Mucosa of descending colon (tissue), 3 donors: ENCODE results near the gene RBM46. TPM values are rescaled to one million over a fixed set of nuclear protein-coding genes. Genes with fewer than 3 reads are reported as not detected.

ENCODE experiments used
- ATAC-seq: fragments of 200-7000 bp; cut with Tn5 transposase; one replicate; pipeline ENCODE4 v1.9.1; 2020; ENCODE audit warnings: mild to moderate bottlenecking, moderate library complexity
- DNase-seq, 3 donors: peaks; one replicate each; pipeline ENCODE4 v3.0.0-alpha.2; 2020
- H3K36me3 ChIP-seq: fragments of 200-600 bp; one replicate; pipeline ENCODE4 v1.8.0; 2021; ENCODE audit warnings: low read depth, mild to moderate bottlenecking
- H3K4me1 ChIP-seq: fragments of 200-600 bp; one replicate; pipeline ENCODE4 v1.8.0; 2021; ENCODE audit warnings: low read depth, mild to moderate bottlenecking
- H3K4me3 ChIP-seq: fragments of 200-600 bp; one replicate; pipeline ENCODE4 v1.8.0; 2021; ENCODE audit warnings: mild to moderate bottlenecking
- H3K9me3 ChIP-seq: fragments of 200-600 bp; one replicate; pipeline ENCODE4 v1.8.0; 2021; ENCODE audit warnings: mild to moderate bottlenecking
- CTCF ChIP-seq: fragments of 200-600 bp; IDR thresholded peaks from one replicate; pipeline ENCODE4 v1.8.0; 2022; ENCODE audit warnings: antibody characterized with exemption, mild to moderate bottlenecking
- intact Hi-C, 2 donors: fragments of 100-400 bp; cut with DNase I in 1 of 2; cut with micrococcal nuclease in 1 of 2; formaldehyde crosslinking; loops; one replicate each; pipeline versions ENCODE4 v1.11.0 to v1.11.1; 2022; cut with DNase I, micrococcal nuclease
- total RNA-seq, 3 donors: library from RNA; stranded (reverse); fragmentation: NEBNext Ultra II Directional in 2 of 3; extraction: Animal tissue kit (Norgen Biotek cat#: 25700) in 2 of 3; gene quantifications; one replicate each; pipeline versions ENCODE4 v1.2.1 to v1.2.4, GENCODE V29; 2021 to 2023
- donor health status: DM: no; HTN: no; CAD: no; lungs with moderate emphysema.
- donor health status: DM: no; HTN: no; CAD: no.
- donor health status: DM: no; HTN: yes; CAD: no.

Gene RBM46
- total RNA-seq, 3 donors from 2014 or later = not detected

DNA sequence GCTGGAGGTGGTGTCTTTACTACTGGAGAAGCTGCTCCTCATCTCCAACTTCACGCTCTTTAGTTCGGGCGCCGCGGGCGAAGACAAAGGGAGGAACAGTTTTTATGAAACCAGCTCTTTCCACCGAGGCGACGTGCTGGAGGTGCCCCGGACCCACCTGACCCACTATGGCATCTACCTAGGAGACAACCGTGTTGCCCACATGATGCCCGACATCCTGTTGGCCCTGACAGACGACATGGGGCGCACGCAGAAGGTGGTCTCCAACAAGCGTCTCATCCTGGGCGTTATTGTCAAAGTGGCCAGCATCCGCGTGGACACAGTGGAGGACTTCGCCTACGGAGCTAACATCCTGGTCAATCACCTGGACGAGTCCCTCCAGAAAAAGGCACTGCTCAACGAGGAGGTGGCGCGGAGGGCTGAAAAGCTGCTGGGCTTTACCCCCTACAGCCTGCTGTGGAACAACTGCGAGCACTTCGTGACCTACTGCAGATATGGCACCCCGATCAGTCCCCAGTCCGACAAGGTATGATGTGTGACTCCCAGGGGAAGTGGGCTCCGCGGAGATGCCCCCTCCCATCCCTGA is 36.6 kb upstream of the RBM46 start:
- Histone ChIP-seq H3K36me3 (no peaks in the 10 kb centered on the region), H3K4me1 (peaks cover 12% of the 10 kb centered on the region), H3K4me3 (no peak overlapping the region), H3K9me3 (no peaks in the 10 kb centered on the region)
- no peak for ATAC-seq
- intact Hi-C loops = no loop called here
- DNase-seq = peak in 1 of 3 donors; percentile 14
- no peak for TF ChIP-seq CTCF

GRCh38 chr4:154757713-154758112 is 23.4 kb upstream of the RBM46 start:
- ATAC-seq = no peak
- Histone ChIP-seq H3K36me3 (no peaks in the 10 kb centered on the region), H3K9me3 (no peaks in the 10 kb centered on the region), H3K4me1 (no peaks in the 10 kb centered on the region), H3K4me3 (no peak overlapping the region)
- intact Hi-C loops = no loop called here
- TF ChIP-seq CTCF = no peak
- no peak for DNase-seq

GRCh38 chr4:154760895-154761294 is 20.2 kb upstream of the RBM46 start:
- ATAC-seq = no peak
- H3K36me3 ChIP-seq = no peaks in the 10 kb centered on the region
- TF ChIP-seq CTCF = no peak
- no peaks in the 10 kb centered on the region for H3K9me3 ChIP-seq
- DNase-seq = no peak
- no peak overlapping the region for H3K4me3 ChIP-seq
- intact Hi-C loops = no loop called here
- no peaks in the 10 kb centered on the region for H3K4me1 ChIP-seq

DNA sequence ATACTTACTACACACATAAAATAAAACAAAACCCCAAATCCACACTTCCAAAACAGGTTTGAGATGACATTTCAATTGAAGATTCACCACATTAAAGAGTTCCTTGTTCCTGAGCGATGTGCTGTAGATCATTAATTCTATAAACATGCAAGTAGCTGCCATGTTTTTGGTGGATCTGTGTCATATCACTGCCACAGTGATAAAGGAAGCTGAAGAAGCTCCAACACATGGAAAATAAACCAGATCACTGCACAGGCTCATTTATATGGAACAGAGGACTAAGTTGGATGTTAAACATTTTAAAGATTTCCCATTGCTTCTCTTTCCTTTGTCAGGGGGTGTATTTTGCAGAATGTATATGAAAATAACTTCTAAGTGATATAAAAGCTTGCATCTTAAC is 2.8 kb upstream of the RBM46 start:
- Histone ChIP-seq H3K9me3 (no peaks in the 10 kb centered on the region), H3K36me3 (no peaks in the 10 kb centered on the region), H3K4me1 (no peaks in the 10 kb centered on the region), H3K4me3 (no peak overlapping the region)
- intact Hi-C loops = no loop called here
- ATAC-seq (no peak), DNase-seq (no peak)
- no peak for TF ChIP-seq CTCF

GRCh38 chr4:154779362-154779947 is 1.6 kb upstream of the RBM46 start:
- Histone ChIP-seq H3K9me3 (no peaks in the 10 kb centered on the region), H3K4me1 (no peaks in the 10 kb centered on the region), H3K4me3 (no peak overlapping the region), H3K36me3 (no peaks in the 10 kb centered on the region)
- no peak for DNase-seq
- TF ChIP-seq CTCF = no peak
- intact Hi-C loops = no loop called here
- no peak for ATAC-seq

- Histone ChIP-seq H3K4me3 (no peak overlapping the region), H3K36me3 (no peaks in the 10 kb centered on the region), H3K9me3 (no peaks in the 10 kb centered on the region), H3K4me1 (no peaks in the 10 kb centered on the region)
- intact Hi-C loops = no loop called here
- ATAC-seq (no peak), DNase-seq (no peak)
- no peak for TF ChIP-seq CTCF
These were observed 866 bp downstream of the RBM46 start for GRCh38 chr4:154781983-154782293.
